ENCODE data around the gene KIAA1614.

KIAA1614 gene

GRCh38 chr1:180907313-180908055, 5.2 kb upstream of the KIAA1614 start:
- no peak for DNase-seq

GRCh38 chr1:180908074-180908765, 4.5 kb upstream of the KIAA1614 start:
- DNase-seq: no peak

- DNase-seq: no peak
Observed at GRCh38 chr1:180909005-180909414, 3.7 kb upstream of the KIAA1614 start.

- DNase-seq: no peak
Observed at GRCh38 chr1:180909462-180909976, 3.2 kb upstream of the KIAA1614 start.

GRCh38 chr1:180911640-180912191, 981 bp upstream of the KIAA1614 start:
- DNase-seq: no peak

DNA sequence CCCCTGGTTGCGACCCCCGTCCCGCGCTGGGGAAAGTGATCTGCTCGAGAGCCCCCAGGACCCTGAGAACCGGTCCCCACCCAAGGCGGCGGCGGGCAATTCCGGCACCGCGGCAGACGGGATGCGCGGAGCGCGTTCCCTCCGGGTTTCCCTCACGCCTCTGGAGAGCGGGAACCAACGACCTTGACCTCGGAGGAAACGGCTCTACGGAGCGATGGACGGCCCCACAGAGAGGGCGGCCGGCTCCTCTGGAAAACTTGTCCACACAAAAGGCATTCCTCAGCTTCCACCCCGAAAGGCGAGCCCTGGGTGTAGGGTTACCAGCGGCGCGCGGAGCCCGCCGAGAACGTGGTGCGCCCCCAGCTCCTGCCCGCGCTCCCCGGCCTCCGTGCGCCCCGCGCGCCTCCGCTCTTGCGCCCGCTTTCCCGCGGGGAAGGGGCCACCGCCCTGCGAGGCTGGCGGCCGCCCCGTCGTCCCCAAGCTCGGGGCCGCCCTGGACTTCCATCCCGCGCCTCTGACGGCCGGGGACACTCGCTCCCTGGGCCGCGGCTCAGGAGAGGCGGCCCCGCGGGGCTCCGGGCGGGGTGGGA, 391 bp upstream of the KIAA1614 start:
- DNase-seq: no peak

DNA sequence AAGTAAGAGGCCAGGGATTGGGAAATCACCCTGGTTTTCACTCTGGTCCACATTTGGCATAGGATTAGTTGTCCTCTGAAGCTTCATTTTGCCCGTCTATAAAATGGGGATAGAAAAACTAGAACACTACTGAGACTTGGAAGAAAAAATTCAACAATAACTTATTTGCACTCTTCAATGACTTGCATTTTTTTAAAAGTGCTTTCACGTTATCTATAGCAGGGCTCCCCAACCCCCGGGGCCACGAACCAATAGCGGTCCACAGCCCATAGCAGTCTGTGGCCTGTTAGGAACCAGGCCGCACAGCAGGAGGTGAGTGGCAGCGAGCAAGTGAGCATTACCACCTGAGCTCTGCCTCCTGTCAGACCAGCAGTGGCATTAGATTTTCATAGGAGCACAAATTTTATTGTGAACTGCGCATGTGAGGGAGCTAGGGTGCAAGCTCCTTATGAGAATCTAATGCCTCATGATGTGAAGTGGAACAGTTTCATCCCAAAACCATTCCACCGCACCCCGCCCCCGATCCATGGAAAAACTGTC, 2.8 kb downstream of the KIAA1614 start:
- no peak for DNase-seq

- no peak for DNase-seq
Observed at GRCh38 chr1:180916012-180916770, 3.5 kb downstream of the KIAA1614 start.

DNA sequence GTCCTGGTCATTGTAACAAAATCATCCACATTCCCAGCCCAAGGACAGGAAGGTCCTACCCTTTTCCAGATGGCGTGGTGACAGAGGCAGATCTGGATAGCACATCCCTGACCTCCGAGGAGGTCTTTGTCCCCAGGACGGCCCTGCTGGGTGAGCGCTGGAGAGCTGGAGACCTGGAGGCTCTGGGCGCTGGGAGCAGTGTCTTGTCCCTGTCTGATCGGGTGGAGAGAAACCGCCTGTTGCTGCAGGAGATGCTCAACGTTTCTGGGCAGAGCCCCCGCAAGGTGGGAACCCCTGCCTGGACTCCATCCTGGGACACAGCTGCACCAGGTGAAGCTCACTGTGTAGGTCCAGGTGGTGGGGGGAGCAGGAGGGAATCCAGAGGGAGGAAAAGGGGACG, 4.1 kb downstream of the KIAA1614 start:
- no peak for DNase-seq

GRCh38 chr1:180917306-180918065, 4.8 kb downstream of the KIAA1614 start:
- DNase-seq: no peak

DNA sequence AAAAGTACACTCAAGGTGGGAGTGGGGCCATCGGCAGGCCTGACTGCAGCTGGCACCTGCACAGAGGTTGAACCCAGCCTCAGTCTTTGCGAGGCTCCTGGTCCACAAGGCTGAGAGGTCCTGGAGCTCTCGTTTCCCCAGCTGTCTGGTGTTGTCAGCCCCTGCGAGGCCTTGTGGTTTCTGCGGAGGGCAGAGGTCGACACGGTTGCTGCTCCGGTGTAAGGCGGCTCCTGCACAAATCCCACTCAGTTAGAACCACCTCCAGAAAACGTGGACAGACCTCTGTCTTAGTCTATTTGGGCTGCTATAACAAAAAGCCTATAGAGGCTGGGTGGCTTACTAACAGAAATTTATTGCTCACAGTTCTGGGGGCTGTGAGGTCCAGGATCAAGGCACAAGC, 5.8 kb downstream of the KIAA1614 start:
- DNase-seq: no peak

- no peak for DNase-seq
Observed at GRCh38 chr1:180919183-180919700, 6.5 kb downstream of the KIAA1614 start.

DNA sequence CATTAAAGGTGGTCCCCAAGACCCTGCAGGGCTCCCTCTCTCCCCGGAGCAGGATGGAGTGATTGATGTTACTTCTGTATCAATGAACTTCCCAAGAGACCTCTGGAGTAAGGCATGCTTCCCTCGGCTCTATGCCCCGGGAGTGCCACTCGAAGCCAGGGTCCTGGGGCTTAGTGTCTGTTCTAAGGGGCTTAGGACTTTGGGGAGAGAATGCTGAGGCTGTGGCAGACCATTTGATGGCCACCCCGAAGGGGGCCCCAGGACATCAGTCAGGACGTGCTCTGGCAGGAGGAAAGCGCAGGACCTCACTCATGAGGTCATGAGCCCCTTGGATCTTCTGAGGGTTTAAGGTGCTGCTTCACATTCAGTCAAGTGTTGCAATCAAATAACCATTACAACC, 7.5 kb downstream of the KIAA1614 start:
- DNase-seq: no peak

GRCh38 chr1:180920702-180921101, 8.0 kb downstream of the KIAA1614 start:
- no peak for DNase-seq

DNA sequence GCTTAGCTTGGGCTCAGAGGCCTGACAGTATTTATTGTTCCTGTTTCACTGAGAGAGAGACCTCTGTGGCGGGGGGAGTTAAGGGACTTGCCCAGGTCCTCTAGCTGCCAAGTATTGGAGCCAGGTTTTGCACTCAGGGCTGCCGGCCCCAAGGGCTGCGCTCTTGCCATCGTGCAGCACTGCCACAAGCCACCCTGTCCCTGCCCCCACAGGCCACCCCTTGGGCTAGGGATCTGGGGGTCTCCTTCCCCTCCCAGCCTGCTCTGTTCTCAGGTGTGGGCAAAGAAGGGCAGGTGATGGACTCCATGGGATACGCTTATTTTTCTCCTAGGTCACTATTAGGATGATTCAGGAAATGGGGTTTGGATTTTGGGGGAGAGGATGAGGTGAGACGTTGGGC, 8.7 kb downstream of the KIAA1614 start:
- no peak for DNase-seq

GRCh38 chr1:180921891-180922630, 9.4 kb downstream of the KIAA1614 start:
- no peak for DNase-seq

DNA sequence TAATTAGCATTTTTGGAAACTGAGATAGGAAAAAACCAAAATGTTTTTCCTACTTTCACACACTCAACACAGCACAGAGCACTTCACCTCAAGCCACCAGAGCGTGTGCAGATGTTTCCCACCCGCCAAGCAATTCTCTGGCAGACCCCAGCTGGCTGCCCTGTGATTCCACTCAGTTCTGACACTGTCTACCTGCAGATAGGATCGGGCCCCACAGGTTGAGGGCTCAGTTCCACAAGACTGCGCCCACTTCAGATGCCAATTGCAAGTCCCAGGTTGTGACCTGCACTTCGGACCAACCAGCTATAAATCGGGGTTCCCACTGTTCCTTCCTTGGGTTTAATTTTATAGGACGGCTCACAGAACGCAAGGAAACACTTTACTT, 9.9 kb downstream of the KIAA1614 start:
- DNase-seq: no peak

- DNase-seq: no peak
Observed at GRCh38 chr1:180923021-180923841, 10.5 kb downstream of the KIAA1614 start.

DNA sequence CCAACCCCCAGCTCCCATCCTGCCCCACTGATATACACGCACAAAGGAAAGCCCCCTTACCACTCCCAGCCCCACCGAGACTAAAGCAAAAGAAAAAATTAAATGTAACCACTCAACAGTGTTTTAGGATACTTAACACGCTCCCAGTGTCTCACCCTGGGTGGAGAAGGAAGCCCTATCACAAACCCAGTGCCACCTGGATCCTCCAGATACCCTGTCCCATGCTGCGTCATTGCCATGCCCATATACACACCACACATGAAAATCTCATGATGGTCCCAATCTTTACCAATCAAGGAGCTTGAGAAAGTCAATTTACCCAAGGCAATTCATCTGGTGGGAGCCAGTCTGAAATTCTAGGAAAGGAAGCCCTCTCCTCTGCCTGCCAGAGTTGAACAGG, 11.2 kb downstream of the KIAA1614 start:
- DNase-seq: no peak

DNA sequence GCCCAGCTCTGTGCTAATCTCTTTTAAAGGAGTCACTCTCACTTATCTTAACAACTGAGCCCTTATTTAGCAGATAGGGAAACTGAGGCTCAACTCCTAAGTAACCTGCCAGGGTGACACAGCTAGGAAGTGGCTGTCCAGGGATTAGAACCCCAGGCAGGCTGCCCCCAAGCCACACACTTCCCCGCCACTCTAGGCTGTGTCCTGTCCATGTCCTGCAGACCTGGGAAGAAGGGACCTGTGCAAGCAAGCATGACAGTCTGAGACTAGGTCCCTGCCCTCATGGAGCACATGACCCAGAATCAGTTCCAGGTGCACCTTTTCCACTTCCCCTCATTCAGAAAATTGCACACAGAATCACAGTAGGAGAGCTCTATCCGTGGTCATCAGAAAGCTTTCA, 12.2 kb downstream of the KIAA1614 start:
- DNase-seq: no peak
